GM23338 (cell line): ENCODE results near the gene C11orf65. TPM values are rescaled to one million over a fixed set of nuclear protein-coding genes. Genes with fewer than 3 reads are reported as not detected.

Source experiments
- ATAC-seq: fragments of 200-7000 bp; cut with Tn5 transposase; 3 replicates; pipeline ENCODE4 v1.9.1; 2020
- DNase-seq: peaks from one replicate; pipeline ENCODE4 v3.0.0-alpha.2; 2015; ENCODE audit warnings: low spot score
- H2AFZ ChIP-seq: fragments of 200-600 bp; sonication (generic); 2 replicates; pipeline ENCODE4 v1.8.0; 2016; ENCODE audit warnings: antibody characterized with exemption, mild to moderate bottlenecking, moderate library complexity
- H3F3A ChIP-seq: fragments of 200-600 bp; sonication (generic); replicated peaks from 2 replicates; pipeline ENCODE4 v1.8.0; 2017; ENCODE audit warnings: antibody characterized with exemption, mixed run types, low read depth
- H3K27ac ChIP-seq: fragments of 200-600 bp; sonication (generic); 2 replicates; pipeline ENCODE4 v1.6.1; 2016; ENCODE audit warnings: low read depth
- H3K27me3 ChIP-seq: fragments of 200-600 bp; sonication (generic); 2 replicates; pipeline ENCODE4 v1.8.0; 2016; ENCODE audit warnings: mild to moderate bottlenecking, mixed run types, moderate library complexity; ENCODE audit not compliant: insufficient read depth
- H3K36me3 ChIP-seq: fragments of 200-600 bp; sonication (generic); 2 replicates; pipeline ENCODE4 v1.8.0; 2016; ENCODE audit warnings: mild to moderate bottlenecking; ENCODE audit not compliant: insufficient read depth
- H3K4me1 ChIP-seq: fragments of 200-600 bp; sonication (generic); 2 replicates; pipeline ENCODE4 v1.8.0; 2016; ENCODE audit warnings: mild to moderate bottlenecking, moderate library complexity; ENCODE audit not compliant: insufficient read depth
- H3K4me2 ChIP-seq: fragments of 200-600 bp; sonication (generic); 2 replicates; pipeline ENCODE4 v1.7.1; 2017; ENCODE audit warnings: mixed run types
- H3K4me3 ChIP-seq: fragments of 200-600 bp; sonication (generic); 2 replicates; pipeline ENCODE4 v1.6.1; 2016; ENCODE audit warnings: mixed run types
- H3K79me2 ChIP-seq: fragments of 200-600 bp; sonication (generic); replicated peaks from 2 replicates; pipeline ENCODE4 v1.8.0; 2017; ENCODE audit warnings: mild to moderate bottlenecking; ENCODE audit not compliant: insufficient read depth
- H3K9me2 ChIP-seq: fragments of 200-600 bp; sonication (generic); 2 replicates; pipeline ENCODE4 v1.8.0; 2017; ENCODE audit not compliant: insufficient read depth
- H4K20me1 ChIP-seq: fragments of 200-600 bp; sonication (generic); replicated peaks from 2 replicates; pipeline ENCODE4 v1.8.0; 2017; ENCODE audit warnings: mild to moderate bottlenecking; ENCODE audit not compliant: insufficient read depth
- H3K27ac Mint-ChIP-seq: 2 replicates; pipeline ENCODE4 v1.8.0; 2020; ENCODE audit warnings: inconsistent platforms, mild to moderate bottlenecking, moderate library complexity, mixed read lengths
- H3K27me3 Mint-ChIP-seq: 3 replicates; pipeline ENCODE4 v1.8.0; 2022; ENCODE audit warnings: low read depth, mild to moderate bottlenecking, moderate library complexity, mixed read lengths, inconsistent platforms; ENCODE audit not compliant: insufficient read depth, poor library complexity
- H3K36me3 Mint-ChIP-seq: 3 replicates; pipeline ENCODE4 v1.8.0; 2021; ENCODE audit warnings: low read depth, mild to moderate bottlenecking, inconsistent platforms, moderate library complexity, mixed read lengths
- H3K4me1 Mint-ChIP-seq: 3 replicates; pipeline ENCODE4 v1.8.0; 2020; ENCODE audit warnings: mild to moderate bottlenecking, inconsistent platforms, mixed read lengths
- H3K4me3 Mint-ChIP-seq: 3 replicates; pipeline ENCODE4 v1.8.0; 2021; ENCODE audit warnings: moderate library complexity, mild to moderate bottlenecking, inconsistent platforms, mixed read lengths
- H3K9me3 Mint-ChIP-seq: 3 replicates; pipeline ENCODE4 v1.8.0; 2020; ENCODE audit warnings: moderate library complexity, mild to moderate bottlenecking, inconsistent platforms, mixed read lengths
- CREB1 ChIP-seq: fragments of 250-450 bp; sonication (Bioruptor Pico); IDR thresholded peaks from 2 replicates; pipeline ENCODE4 v1.5.0; 2020; ENCODE audit warnings: low read depth, mild to moderate bottlenecking, moderate library complexity
- CTCF ChIP-seq, 2 experiments: fragments of 200-600 bp in 1 of 2; sonication (generic) in 1 of 2; conservative IDR thresholded peaks; 2 replicates each; pipeline versions ENCODE4 v1.5.1 to v1.6.1; 2016 to 2017; ENCODE audit warnings: antibody characterized with exemption in 2 of 2, low read depth in 2 of 2, mild to moderate bottlenecking in 2 of 2, moderate library complexity in 1 of 2
- ETS1 ChIP-seq: IDR thresholded peaks from 2 replicates; pipeline ENCODE4 v1.6.1; 2016; ENCODE audit warnings: antibody characterized with exemption
- EZH2 ChIP-seq: fragments of 200-600 bp; sonication (generic); IDR thresholded peaks from one replicate; pipeline ENCODE4 v1.8.0; 2017; ENCODE audit warnings: antibody characterized with exemption, mild to moderate bottlenecking, low read depth; ENCODE audit not compliant: unreplicated experiment
- EZH2phosphoT487 ChIP-seq: fragments of 200-600 bp; sonication (generic); IDR thresholded peaks from one replicate; pipeline ENCODE4 v1.8.1; 2018; ENCODE audit warnings: antibody characterized with exemption; ENCODE audit not compliant: unreplicated experiment
- JUNB ChIP-seq: IDR thresholded peaks from one replicate; pipeline ENCODE4 v1.6.1; 2016; ENCODE audit warnings: antibody characterized with exemption; ENCODE audit not compliant: unreplicated experiment
- NANOG ChIP-seq: IDR thresholded peaks from 2 replicates; pipeline ENCODE4 v1.6.1; 2016; ENCODE audit warnings: antibody characterized with exemption, borderline replicate concordance
- POLR2AphosphoS5 ChIP-seq: IDR thresholded peaks from 2 replicates; pipeline ENCODE4 v1.6.1; 2016; ENCODE audit warnings: antibody characterized with exemption, low read depth
- STAT1 ChIP-seq: IDR thresholded peaks from one replicate; pipeline ENCODE4 v1.6.1; 2016; ENCODE audit warnings: antibody characterized with exemption; ENCODE audit not compliant: unreplicated experiment
- ZNF114 ChIP-seq: fragments of 250-450 bp; sonication (Bioruptor Pico); IDR thresholded peaks from 2 replicates; pipeline ENCODE4 v1.5.0; 2020; ENCODE audit warnings: mild to moderate bottlenecking, moderate library complexity
- ZNF462 ChIP-seq: fragments of 250-450 bp; sonication (Bioruptor Pico); IDR thresholded peaks from 2 replicates; pipeline ENCODE4 v1.5.0; 2020; ENCODE audit warnings: mild to moderate bottlenecking, moderate library complexity
- polyA plus RNA-seq: library from polyadenylated mRNA; unstranded; fragments of >200 nt; fragmentation: Nextera tagmentation; extraction: Ambion mirVana; gene quantifications from 2 replicates; pipeline ENCODE4 v1.2.1, GENCODE V29; 2016
- total RNA-seq: library from RNA; depleted of rRNA; stranded (reverse); fragments of >200 nt; shearing (Covaris generic); gene quantifications from 2 replicates; pipeline ENCODE4 v1.2.3, GENCODE V29; 2014

Gene C11orf65
- total and polyA plus RNA-seq, 2 experiments from 2014 or later, result 0.21 to 1.7 TPM

GRCh38 chr11:108432783-108433182, 34.5 kb downstream of the C11orf65 start:
- no peaks in the 10 kb centered on the region for H4K20me1 ChIP-seq
- no peaks in the 10 kb centered on the region for H3K36me3 ChIP-seq
- no peak overlapping the region for H3K27ac ChIP-seq
- H3K36me3 Mint-ChIP-seq, result peaks cover 2% of the 10 kb centered on the region; the same call in 1 of the 3 replicates
- peaks cover 22% of the 10 kb centered on the region for H3K9me3 Mint-ChIP-seq
- H3K27me3 ChIP-seq, result no peaks in the 10 kb centered on the region
- DNase-seq (no peak), ATAC-seq (no peak)
- no peak overlapping the region for H3K4me2 ChIP-seq
- H3K4me1 ChIP-seq, result no peaks in the 10 kb centered on the region
- H3F3A ChIP-seq, result no peaks in the 10 kb centered on the region
- H3K9me2 ChIP-seq, result peaks cover 5% of the 10 kb centered on the region; the same call in 1 of the 2 replicates
- no peaks in the 10 kb centered on the region for H3K79me2 ChIP-seq
- H2AFZ ChIP-seq, result no peak overlapping the region
- no peak overlapping the region for H3K4me3 ChIP-seq
- H3K4me1 Mint-ChIP-seq, result no peaks in the 10 kb centered on the region
- H3K27me3 Mint-ChIP-seq, result no peaks in the 10 kb centered on the region
- H3K4me3 Mint-ChIP-seq, result no peak overlapping the region
- no peak for TF ChIP-seq JUNB
- no peak for TF ChIP-seq EZH2
- TF ChIP-seq EZH2phosphoT487, result no peak
- TF ChIP-seq NANOG, result no peak
- TF ChIP-seq POLR2AphosphoS5, result no peak
- no peak for TF ChIP-seq CREB1 (CRISPR knock-in tag)
- TF ChIP-seq CTCF (conservative IDR thresholded peaks at IDR 0.05; ENCODE audit: low read depth in 2 of 2), result no peak
- no peak overlapping the region for H3K27ac Mint-ChIP-seq

GRCh38 chr11:108431997-108432396, 35.3 kb downstream of the C11orf65 start:
- no peak for TF ChIP-seq ZNF462 (CRISPR knock-in tag)
- TF ChIP-seq EZH2phosphoT487, result no peak
- no peak for TF ChIP-seq STAT1
- TF ChIP-seq ZNF114 (CRISPR knock-in tag), result no peak
- TF ChIP-seq ETS1, result no peak
- Histone ChIP-seq H3K4me2 (no peak overlapping the region), H3K4me3 (no peak overlapping the region), H3F3A (no peaks in the 10 kb centered on the region), H3K4me1 (no peaks in the 10 kb centered on the region), H2AFZ (no peak overlapping the region), H3K27ac (no peak overlapping the region), H3K27me3 (no peaks in the 10 kb centered on the region), H3K9me2 (peaks cover 5% of the 10 kb centered on the region; the same call in 1 of the 2 replicates), H3K36me3 (no peaks in the 10 kb centered on the region), H4K20me1 (no peaks in the 10 kb centered on the region), H3K79me2 (no peaks in the 10 kb centered on the region)
- Mint-ChIP-seq H3K4me1 (no peaks in the 10 kb centered on the region), H3K27me3 (no peaks in the 10 kb centered on the region), H3K27ac (no peak overlapping the region), H3K36me3 (peaks cover 2% of the 10 kb centered on the region; the same call in 1 of the 3 replicates), H3K4me3 (no peak overlapping the region), H3K9me3 (peaks cover 20% of the 10 kb centered on the region)
- DNase-seq, result no peak
- no peak for ATAC-seq
